ENCODE data around the gene FUT8. TPM values are rescaled to one million over a fixed set of nuclear protein-coding genes. Genes with fewer than 3 reads are reported as not detected.

The FUT8 gene
- total and polyA plus RNA-seq, 9 donors: 18.1 to 51.1 (median 27.4) TPM

DNA sequence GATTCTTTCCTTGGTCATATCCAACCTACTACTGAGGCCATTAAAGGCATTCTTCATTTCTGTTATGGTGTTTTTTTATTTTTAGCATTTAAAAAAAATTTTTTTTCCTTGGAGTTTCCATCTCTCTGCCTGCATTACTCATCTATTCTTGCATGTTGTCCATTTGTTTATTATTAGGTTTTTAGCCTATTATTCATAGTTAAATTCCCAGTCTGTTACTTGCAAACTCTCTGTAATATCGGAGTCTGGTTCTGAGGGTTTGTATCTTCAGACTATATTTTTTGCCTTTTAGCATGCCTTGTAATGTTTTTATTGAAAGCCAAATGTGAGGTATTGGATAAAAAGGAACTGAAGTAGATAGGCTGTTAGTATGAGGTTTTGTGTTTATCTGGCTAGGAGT lies 284.3 kb downstream of the FUT8 start:
- no peaks in the 10 kb centered on the region for H3K36me3 ChIP-seq
- 70 to 86% (median 82%) methylated on average over 1 of the region's 1 CpG for WGBS, 3 donors

DNA sequence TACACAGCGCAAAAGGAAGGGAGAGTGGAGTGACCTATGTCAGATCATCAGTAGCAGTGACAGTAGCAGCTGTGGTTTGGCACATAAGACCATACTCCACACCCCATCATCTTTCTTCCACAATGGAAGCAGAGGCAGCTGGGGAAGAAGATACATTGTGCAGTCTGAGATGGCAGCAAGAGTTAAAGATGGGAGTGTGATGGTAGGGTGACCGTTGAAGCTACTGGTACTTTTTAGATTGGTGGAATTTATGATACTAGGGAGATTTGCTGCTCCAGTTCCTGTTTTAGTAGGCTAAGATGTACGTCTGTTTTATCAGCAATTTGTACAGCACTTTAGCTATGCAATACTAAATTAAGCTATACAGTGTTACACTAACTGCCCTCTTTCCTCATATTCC lies 291.0 kb downstream of the FUT8 start:
- H3K4me1 ChIP-seq (ENCODE audit: insufficient read depth): no peaks in the 10 kb centered on the region
- H3K9me3 ChIP-seq: no peaks in the 10 kb centered on the region
- no peak overlapping the region for H3K4me3 ChIP-seq
- H3K27ac ChIP-seq: no peak overlapping the region
- no peak for TF ChIP-seq EP300 (IDR thresholded peaks at IDR 0.05)
- TF ChIP-seq, protein P1, sequence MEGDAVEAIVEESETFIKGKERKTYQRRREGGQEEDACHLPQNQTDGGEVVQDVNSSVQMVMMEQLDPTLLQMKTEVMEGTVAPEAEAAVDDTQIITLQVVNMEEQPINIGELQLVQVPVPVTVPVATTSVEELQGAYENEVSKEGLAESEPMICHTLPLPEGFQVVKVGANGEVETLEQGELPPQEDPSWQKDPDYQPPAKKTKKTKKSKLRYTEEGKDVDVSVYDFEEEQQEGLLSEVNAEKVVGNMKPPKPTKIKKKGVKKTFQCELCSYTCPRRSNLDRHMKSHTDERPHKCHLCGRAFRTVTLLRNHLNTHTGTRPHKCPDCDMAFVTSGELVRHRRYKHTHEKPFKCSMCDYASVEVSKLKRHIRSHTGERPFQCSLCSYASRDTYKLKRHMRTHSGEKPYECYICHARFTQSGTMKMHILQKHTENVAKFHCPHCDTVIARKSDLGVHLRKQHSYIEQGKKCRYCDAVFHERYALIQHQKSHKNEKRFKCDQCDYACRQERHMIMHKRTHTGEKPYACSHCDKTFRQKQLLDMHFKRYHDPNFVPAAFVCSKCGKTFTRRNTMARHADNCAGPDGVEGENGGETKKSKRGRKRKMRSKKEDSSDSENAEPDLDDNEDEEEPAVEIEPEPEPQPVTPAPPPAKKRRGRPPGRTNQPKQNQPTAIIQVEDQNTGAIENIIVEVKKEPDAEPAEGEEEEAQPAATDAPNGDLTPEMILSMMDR (IDR thresholded peaks at IDR 0.05): no peak
- TF ChIP-seq POLR2A (IDR thresholded peaks at IDR 0.05): no peak
- DNase-seq: no peak
- WGBS, 3 donors: 69 to 77% (median 70%) methylated on average over 3 of the region's 3 CpGs
- no peaks in the 10 kb centered on the region for H3K27me3 ChIP-seq
- intact Hi-C loops (cut with DNase I): no loop called here
- no peaks in the 10 kb centered on the region for H3K36me3 ChIP-seq

More for the DNA sequence above, 284.3 kb downstream of the FUT8 start:
- TF ChIP-seq, protein P1 (IDR thresholded peaks at IDR 0.05): no peak
- TF ChIP-seq POLR2A (IDR thresholded peaks at IDR 0.05) (no peak), EP300 (IDR thresholded peaks at IDR 0.05) (no peak)
- Histone ChIP-seq H3K4me1 (ENCODE audit: insufficient read depth) (no peaks in the 10 kb centered on the region), H3K4me3 (no peak overlapping the region), H3K27ac (no peak overlapping the region), H3K9me3 (no peaks in the 10 kb centered on the region), H3K27me3 (no peaks in the 10 kb centered on the region)
- intact Hi-C loops (cut with DNase I): no loop called here
- no peak for DNase-seq

DNA sequence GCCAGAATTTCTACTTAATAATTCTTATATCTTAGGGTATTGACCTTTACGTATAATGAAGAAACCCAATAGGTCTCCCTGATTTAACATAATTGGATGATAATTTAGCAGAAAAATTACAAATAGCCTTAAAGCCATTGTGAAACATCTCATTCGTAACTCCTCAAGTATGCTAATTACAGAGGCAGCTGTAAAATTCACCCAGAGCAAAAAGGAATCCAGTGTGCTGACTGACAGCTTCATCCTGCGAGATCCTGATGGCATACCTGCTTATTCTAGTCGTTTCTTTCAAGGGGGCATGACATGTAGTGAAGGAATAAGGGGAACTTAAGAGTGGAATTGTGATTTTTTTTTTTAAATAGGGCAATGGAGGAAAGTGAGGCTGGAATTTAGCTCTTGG lies 291.5 kb downstream of the FUT8 start:
- H3K9me3 ChIP-seq: no peaks in the 10 kb centered on the region
- TF ChIP-seq, protein P1 (IDR thresholded peaks at IDR 0.05): no peak
- TF ChIP-seq POLR2A (IDR thresholded peaks at IDR 0.05): no peak
- no peak for TF ChIP-seq EP300 (IDR thresholded peaks at IDR 0.05)
- H3K4me1 ChIP-seq (ENCODE audit: insufficient read depth): no peaks in the 10 kb centered on the region
- H3K36me3 ChIP-seq: no peaks in the 10 kb centered on the region
- no peak overlapping the region for H3K27ac ChIP-seq
- 74 to 85% (median 78%) methylated on average over 4 of the region's 4 CpGs for WGBS, 3 donors
- no peaks in the 10 kb centered on the region for H3K27me3 ChIP-seq
- intact Hi-C loops (cut with DNase I): no loop called here
- H3K4me3 ChIP-seq: no peak overlapping the region
- DNase-seq: no peak

DNA sequence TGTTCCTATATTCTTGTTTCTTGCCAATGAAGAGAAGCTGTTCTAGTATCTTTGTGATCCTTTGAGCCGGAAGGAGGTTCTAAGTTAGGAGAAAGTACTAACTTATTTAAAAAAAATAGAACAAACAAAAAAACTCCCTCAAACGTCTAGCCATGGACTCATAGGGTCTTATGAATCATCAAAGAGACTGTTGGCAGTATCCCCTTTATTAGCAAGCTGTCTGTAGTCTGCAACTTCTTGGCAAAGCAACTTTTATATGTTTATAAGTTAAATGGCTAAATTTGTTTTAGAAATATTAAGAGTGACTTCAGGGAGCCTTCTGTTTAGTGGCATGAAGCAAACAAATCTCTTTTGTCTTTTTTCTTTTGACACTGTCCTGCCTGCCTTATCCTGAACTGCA lies 291.9 kb downstream of the FUT8 start:
- Histone ChIP-seq H3K4me3 (no peak overlapping the region), H3K9me3 (no peaks in the 10 kb centered on the region), H3K27me3 (no peaks in the 10 kb centered on the region), H3K4me1 (ENCODE audit: insufficient read depth) (no peaks in the 10 kb centered on the region), H3K27ac (no peak overlapping the region), H3K36me3 (no peaks in the 10 kb centered on the region)
- intact Hi-C loops (cut with DNase I): no loop called here
- WGBS, 3 donors: 33 to 41% (median 36%) methylated on average over 2 of the region's 2 CpGs
- no peak for DNase-seq
- TF ChIP-seq EP300 (IDR thresholded peaks at IDR 0.05) (no peak), POLR2A (IDR thresholded peaks at IDR 0.05) (no peak)
- TF ChIP-seq, protein P1 (IDR thresholded peaks at IDR 0.05): no peak

DNA sequence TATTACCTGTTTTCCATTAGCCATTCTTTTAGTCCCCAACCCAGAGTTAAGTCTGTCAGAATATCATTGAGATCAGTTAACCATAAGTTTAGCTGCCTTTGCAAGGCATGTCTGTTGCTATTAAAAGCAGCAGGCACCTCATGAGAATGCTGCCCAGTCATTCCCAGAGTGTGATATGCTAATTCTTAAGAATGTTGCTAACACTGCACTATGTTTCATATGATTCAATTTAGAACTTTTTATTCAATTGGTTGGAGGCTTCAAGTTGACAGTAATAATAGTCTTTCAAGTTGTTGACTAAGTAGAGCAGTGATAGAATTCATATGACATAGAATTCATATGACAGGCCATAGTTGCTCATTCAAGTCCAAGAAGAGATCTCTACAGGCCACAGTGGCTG lies 292.3 kb downstream of the FUT8 start:
- no peaks in the 10 kb centered on the region for H3K4me1 ChIP-seq (ENCODE audit: insufficient read depth)
- no peaks in the 10 kb centered on the region for H3K9me3 ChIP-seq
- intact Hi-C loops (cut with DNase I): no loop called here
- H3K27me3 ChIP-seq: no peaks in the 10 kb centered on the region
- no peak for DNase-seq
- no peaks in the 10 kb centered on the region for H3K36me3 ChIP-seq
- TF ChIP-seq, protein P1 (IDR thresholded peaks at IDR 0.05): no peak
- no peak for TF ChIP-seq EP300 (IDR thresholded peaks at IDR 0.05)
- TF ChIP-seq POLR2A (IDR thresholded peaks at IDR 0.05): no peak
- H3K27ac ChIP-seq: no peak overlapping the region
- H3K4me3 ChIP-seq: no peak overlapping the region
